ENCODE measurements around the gene PARD6G. TPM values are rescaled to one million over a fixed set of nuclear protein-coding genes. Genes with fewer than 3 reads are reported as not detected.
A peak's percentile ranks its signal among the peaks of the same experiment; 100 is the strongest.
"Not testable (repeated sequence)": the region's sequence is repeated elsewhere in the genome, so short reads cannot be mapped to it uniquely, and the experiment has no call there.

Gene PARD6G, protein sequence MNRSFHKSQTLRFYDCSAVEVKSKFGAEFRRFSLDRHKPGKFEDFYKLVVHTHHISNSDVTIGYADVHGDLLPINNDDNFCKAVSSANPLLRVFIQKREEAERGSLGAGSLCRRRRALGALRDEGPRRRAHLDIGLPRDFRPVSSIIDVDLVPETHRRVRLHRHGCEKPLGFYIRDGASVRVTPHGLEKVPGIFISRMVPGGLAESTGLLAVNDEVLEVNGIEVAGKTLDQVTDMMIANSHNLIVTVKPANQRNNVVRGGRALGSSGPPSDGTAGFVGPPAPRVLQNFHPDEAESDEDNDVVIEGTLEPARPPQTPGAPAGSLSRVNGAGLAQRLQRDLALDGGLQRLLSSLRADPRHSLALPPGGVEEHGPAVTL
- total RNA-seq: 10 to 100 TPM in 2 of 3 donors, 1 to 10 TPM in 1; 1.9 to 14.4 (median 13.8) TPM

GRCh38 chr18:80247393-80247841, at the start of gene PARD6G:
PARD6G (minus strand) TSS chr18:80247514; CDS start chr18:80247348, 166 bp downstream.
- Histone ChIP-seq H3K27me3 (no peaks in the 10 kb centered on the region), H3K27ac (peak within 1 kb of the TSS; percentile 71 to 82), H3K4me3 (peak within 1 kb of the TSS; percentile 64 to 99 (median 87)), H3K4me1 (no peaks in the 10 kb centered on the region), H3K9me3 (no peaks in the 10 kb centered on the region), H3K36me3 (no peaks in the 10 kb centered on the region)
- TF ChIP-seq CTCF (IDR thresholded peaks at IDR 0.05): no peak
- TF ChIP-seq POLR2AphosphoS5 (IDR thresholded peaks at IDR 0.05): no peak
- TF ChIP-seq POLR2A (IDR thresholded peaks at IDR 0.05): no peak
- intact Hi-C loops (cut with DNase I; ENCODE audit: low total_unique reads): no loop called here
- DNase-seq (ENCODE audit: low spot score in 2 of 2): peak; percentile 55 to 79

DNA sequence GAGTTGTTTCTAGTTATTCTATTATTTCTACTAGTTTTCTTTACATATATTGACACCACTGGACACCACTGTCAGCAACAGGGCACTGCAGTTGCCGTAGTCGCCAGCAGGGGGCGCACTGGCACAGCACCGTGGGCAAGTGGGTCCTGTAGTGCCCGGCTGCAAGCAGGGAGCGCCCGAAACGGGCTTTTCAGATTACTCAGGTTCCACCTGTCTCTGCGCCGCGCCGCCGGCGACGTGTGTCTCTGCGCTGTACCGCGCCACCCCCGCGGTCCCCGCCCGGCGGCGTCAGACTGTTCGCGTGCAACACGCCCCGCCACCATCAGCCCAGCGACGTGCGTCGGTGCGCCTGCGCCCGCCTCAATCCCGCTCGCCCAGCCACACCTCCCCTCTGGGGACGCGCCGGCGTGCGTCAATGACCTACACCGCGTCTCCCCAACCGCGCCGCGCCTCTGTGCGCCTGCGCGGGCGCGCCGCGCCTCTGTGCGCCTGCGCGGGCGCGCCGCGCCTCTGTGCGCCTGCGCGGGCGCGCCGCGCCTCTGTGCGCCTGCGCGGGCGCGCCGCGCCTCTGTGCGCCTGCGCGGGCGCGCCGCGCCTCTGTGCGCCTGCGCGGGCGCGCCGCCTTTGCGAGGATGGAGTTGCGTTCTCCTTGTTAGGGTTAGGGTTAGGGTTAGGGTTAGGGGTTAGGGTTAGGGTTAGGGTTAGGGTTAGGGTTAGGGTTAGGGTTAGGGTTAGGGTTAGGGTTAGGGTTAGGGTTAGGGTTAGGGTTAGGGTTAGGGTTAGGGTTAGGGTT, 15.1 kb upstream of the PARD6G start:
- TF ChIP-seq CTCF (IDR thresholded peaks at IDR 0.05): peak in 2 of 3 donors; percentile 20 to 31
- H3K4me1 ChIP-seq; H3K4me3 ChIP-seq; H3K27me3 ChIP-seq; H3K36me3 ChIP-seq; H3K27ac ChIP-seq; H3K9me3 ChIP-seq; intact Hi-C loops (cut with DNase I; ENCODE audit: low total_unique reads); DNase-seq (ENCODE audit: low spot score in 2 of 2): not testable (repeated sequence)

DNA sequence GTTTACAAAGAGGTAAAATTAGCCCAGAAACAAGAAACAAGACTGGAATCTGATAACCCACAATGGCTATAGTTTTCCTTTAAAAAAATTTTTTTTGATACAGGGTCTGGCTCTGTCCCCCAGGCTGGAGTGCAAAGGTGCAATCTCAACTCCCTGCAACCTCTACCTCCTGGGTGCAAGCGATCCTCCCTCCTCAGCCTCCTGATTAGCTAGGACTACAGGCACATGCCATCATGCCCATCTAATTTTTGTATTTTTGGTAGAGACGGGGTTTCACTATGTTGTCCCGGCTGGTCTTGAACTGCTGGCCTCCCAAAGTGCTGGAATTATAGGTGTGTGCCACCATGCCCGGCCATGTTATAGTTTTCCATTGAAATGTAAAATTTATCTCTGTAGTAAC, 12.3 kb upstream of the PARD6G start:
- H3K27me3 ChIP-seq: no peaks in the 10 kb centered on the region
- intact Hi-C loops (cut with DNase I; ENCODE audit: low total_unique reads): no loop called here
- H3K9me3 ChIP-seq: no peaks in the 10 kb centered on the region
- DNase-seq (ENCODE audit: low spot score in 2 of 2): no peak
- TF ChIP-seq POLR2A (IDR thresholded peaks at IDR 0.05) (no peak), POLR2AphosphoS5 (IDR thresholded peaks at IDR 0.05) (no peak), CTCF (IDR thresholded peaks at IDR 0.05) (no peak)
- no peaks in the 10 kb centered on the region for H3K36me3 ChIP-seq
- no peak overlapping the region for H3K27ac ChIP-seq
- no peak overlapping the region for H3K4me3 ChIP-seq
- no peaks in the 10 kb centered on the region for H3K4me1 ChIP-seq

DNA sequence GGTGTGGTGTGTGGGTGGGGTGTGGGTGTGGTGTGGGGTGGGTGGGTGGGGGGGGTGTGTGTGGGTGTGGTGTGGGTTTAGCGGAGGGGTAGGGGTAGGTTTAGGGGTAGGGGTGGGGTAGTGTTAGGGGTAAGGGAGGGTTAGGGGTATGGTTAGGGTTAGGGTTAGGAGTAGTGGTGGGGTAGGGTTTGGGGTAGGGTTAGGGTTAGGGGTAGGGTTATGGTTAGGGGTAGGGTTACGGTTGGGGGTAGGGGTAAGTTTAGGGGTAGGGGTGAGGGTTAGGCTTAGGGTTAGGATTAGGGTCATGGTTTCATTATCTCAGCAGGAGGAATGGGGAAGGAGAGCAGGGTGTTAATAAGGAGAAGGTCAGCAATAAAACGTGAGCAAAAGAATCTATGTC, 11.3 kb upstream of the PARD6G start:
- Histone ChIP-seq H3K4me1 (no peaks in the 10 kb centered on the region), H3K9me3 (no peaks in the 10 kb centered on the region), H3K4me3 (no peak overlapping the region), H3K27me3 (no peaks in the 10 kb centered on the region), H3K36me3 (no peaks in the 10 kb centered on the region), H3K27ac (no peak overlapping the region)
- intact Hi-C loops (cut with DNase I; ENCODE audit: low total_unique reads): no loop called here
- TF ChIP-seq CTCF (IDR thresholded peaks at IDR 0.05) (no peak), POLR2AphosphoS5 (IDR thresholded peaks at IDR 0.05) (no peak), POLR2A (IDR thresholded peaks at IDR 0.05) (no peak)
- no peak for DNase-seq (ENCODE audit: low spot score in 2 of 2)
